GM18870 (cell line): ENCODE data around the gene METTL24.
"Not testable (repeated sequence)": the region's sequence is repeated elsewhere in the genome, so short reads cannot be mapped to it uniquely, and the experiment has no call there.

ENCODE experiments used
- ATAC-seq: cut with Tn5 transposase; IDR thresholded peaks from one replicate; pipeline ENCODE4 v1.9.1; 2021; ENCODE audit warnings: moderate library complexity; ENCODE audit not compliant: unreplicated experiment

Gene METTL24

GRCh38 chr6:110270165-110270564 is 88.0 kb downstream of the METTL24 start:
- no peak for ATAC-seq

- no peak for ATAC-seq
These were observed 88.5 kb downstream of the METTL24 start for GRCh38 chr6:110269623-110270022.

GRCh38 chr6:110266996-110267395 is 91.2 kb downstream of the METTL24 start:
- ATAC-seq: no peak

GRCh38 chr6:110265273-110265672 is 92.9 kb downstream of the METTL24 start:
- no peak for ATAC-seq

- no peak for ATAC-seq
These were observed 101.8 kb downstream of the METTL24 start for GRCh38 chr6:110256366-110256765.

GRCh38 chr6:110255211-110255750 is 102.9 kb downstream of the METTL24 start:
- ATAC-seq: no peak

GRCh38 chr6:110250838-110251237 is 107.3 kb downstream of the METTL24 start:
- no peak for ATAC-seq

GRCh38 chr6:110250058-110250457 is 108.1 kb downstream of the METTL24 start:
- ATAC-seq: no peak

GRCh38 chr6:110246900-110247546 is 111.1 kb downstream of the METTL24 start:
- ATAC-seq: no peak

GRCh38 chr6:110246378-110246777 is 111.8 kb downstream of the METTL24 start:
- no peak for ATAC-seq

- not testable (repeated sequence) for ATAC-seq
These were observed 113.5 kb downstream of the METTL24 start for GRCh38 chr6:110244621-110245020.

GRCh38 chr6:110239526-110240274 is 118.4 kb downstream of the METTL24 start:
- ATAC-seq: no peak

GRCh38 chr6:110236007-110236406 is 122.1 kb downstream of the METTL24 start:
- ATAC-seq: not testable (repeated sequence)

- peak; percentile 96 for ATAC-seq
These were observed 124.3 kb downstream of the METTL24 start for GRCh38 chr6:110233770-110234374.

- ATAC-seq: no peak
These were observed 125.7 kb downstream of the METTL24 start for GRCh38 chr6:110232450-110232849.

- ATAC-seq: no peak
These were observed 131.9 kb downstream of the METTL24 start for GRCh38 chr6:110226261-110226660.

- ATAC-seq: no peak
These were observed 136.4 kb downstream of the METTL24 start for GRCh38 chr6:110221738-110222137.

GRCh38 chr6:110217266-110217665 is 140.9 kb downstream of the METTL24 start:
- ATAC-seq: no peak

GRCh38 chr6:110216140-110216539 is 142.0 kb downstream of the METTL24 start:
- no peak for ATAC-seq

- ATAC-seq: no peak
These were observed 143.8 kb downstream of the METTL24 start for GRCh38 chr6:110214338-110214737.

- no peak for ATAC-seq
These were observed 146.4 kb downstream of the METTL24 start for GRCh38 chr6:110211753-110212152.

- no peak for ATAC-seq
These were observed 150.5 kb downstream of the METTL24 start for GRCh38 chr6:110207652-110208051.
